ENCODE results near the gene VSIG4. TPM values are rescaled to one million over a fixed set of nuclear protein-coding genes. Genes with fewer than 3 reads are reported as not detected.
"Not testable (repeated sequence)": the region's sequence is repeated elsewhere in the genome, so short reads cannot be mapped to it uniquely, and the experiment has no call there.

VSIG4 gene
- total RNA-seq, 1 donor from 2014 or later = not detected

GRCh38 chrX:65985211-65985610 lies 54.7 kb downstream of the VSIG4 start:
- H3K9me3 Mint-ChIP-seq = peaks cover 5% of the 10 kb centered on the region
- no peak overlapping the region for H3K27ac Mint-ChIP-seq (ENCODE audit: unreplicated experiment)
- no peaks in the 10 kb centered on the region for H3K27me3 Mint-ChIP-seq (ENCODE audit: low read depth)
- no peaks in the 10 kb centered on the region for H3K36me3 Mint-ChIP-seq (ENCODE audit: low read depth)
- TF ChIP-seq, protein P1, sequence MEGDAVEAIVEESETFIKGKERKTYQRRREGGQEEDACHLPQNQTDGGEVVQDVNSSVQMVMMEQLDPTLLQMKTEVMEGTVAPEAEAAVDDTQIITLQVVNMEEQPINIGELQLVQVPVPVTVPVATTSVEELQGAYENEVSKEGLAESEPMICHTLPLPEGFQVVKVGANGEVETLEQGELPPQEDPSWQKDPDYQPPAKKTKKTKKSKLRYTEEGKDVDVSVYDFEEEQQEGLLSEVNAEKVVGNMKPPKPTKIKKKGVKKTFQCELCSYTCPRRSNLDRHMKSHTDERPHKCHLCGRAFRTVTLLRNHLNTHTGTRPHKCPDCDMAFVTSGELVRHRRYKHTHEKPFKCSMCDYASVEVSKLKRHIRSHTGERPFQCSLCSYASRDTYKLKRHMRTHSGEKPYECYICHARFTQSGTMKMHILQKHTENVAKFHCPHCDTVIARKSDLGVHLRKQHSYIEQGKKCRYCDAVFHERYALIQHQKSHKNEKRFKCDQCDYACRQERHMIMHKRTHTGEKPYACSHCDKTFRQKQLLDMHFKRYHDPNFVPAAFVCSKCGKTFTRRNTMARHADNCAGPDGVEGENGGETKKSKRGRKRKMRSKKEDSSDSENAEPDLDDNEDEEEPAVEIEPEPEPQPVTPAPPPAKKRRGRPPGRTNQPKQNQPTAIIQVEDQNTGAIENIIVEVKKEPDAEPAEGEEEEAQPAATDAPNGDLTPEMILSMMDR (conservative IDR thresholded peaks at IDR 0.05) = no peak
- no peak overlapping the region for H3K4me3 Mint-ChIP-seq
- DNase-seq (ENCODE audit: low read depth, low spot score) = no peak
- peaks cover 4% of the 10 kb centered on the region for H3K4me1 Mint-ChIP-seq

DNA sequence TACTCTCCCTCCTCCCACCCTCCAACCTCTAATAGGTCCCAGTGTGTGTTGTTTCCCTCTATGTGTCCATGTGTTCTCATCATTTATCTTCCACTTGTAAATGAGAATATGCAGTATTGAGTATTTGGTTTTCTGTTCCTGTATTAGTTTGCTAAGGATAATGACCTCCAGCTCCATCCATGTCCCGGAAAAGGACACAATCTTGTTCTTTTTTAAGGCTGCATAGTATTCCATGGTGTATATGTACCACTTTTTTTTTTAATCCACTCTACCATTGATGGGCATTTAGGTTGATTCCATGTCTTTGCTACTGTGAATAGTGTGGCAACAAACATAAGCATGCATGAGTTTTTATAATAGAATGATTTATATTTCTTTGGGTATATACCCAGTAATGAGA lies 62.7 kb downstream of the VSIG4 start:
- not testable (repeated sequence) for H3K36me3 Mint-ChIP-seq (ENCODE audit: low read depth); H3K27me3 Mint-ChIP-seq (ENCODE audit: low read depth); DNase-seq (ENCODE audit: low read depth, low spot score); H3K4me3 Mint-ChIP-seq; H3K4me1 Mint-ChIP-seq; H3K27ac Mint-ChIP-seq (ENCODE audit: unreplicated experiment)
- peaks cover 14% of the 10 kb centered on the region for H3K9me3 Mint-ChIP-seq

GRCh38 chrX:65976161-65976560 lies 63.7 kb downstream of the VSIG4 start:
- no peaks in the 10 kb centered on the region for H3K4me1 Mint-ChIP-seq
- TF ChIP-seq, protein P1 (conservative IDR thresholded peaks at IDR 0.05) = no peak
- no peak for DNase-seq (ENCODE audit: low read depth, low spot score)
- H3K4me3 Mint-ChIP-seq = no peak overlapping the region
- H3K9me3 Mint-ChIP-seq = peaks cover 17% of the 10 kb centered on the region
- H3K27me3 Mint-ChIP-seq (ENCODE audit: low read depth) = peaks cover 5% of the 10 kb centered on the region
- no peaks in the 10 kb centered on the region for H3K36me3 Mint-ChIP-seq (ENCODE audit: low read depth)
- H3K27ac Mint-ChIP-seq (ENCODE audit: unreplicated experiment) = no peak overlapping the region

GRCh38 chrX:65975161-65975751 lies 64.6 kb downstream of the VSIG4 start:
- DNase-seq (ENCODE audit: low read depth, low spot score); H3K27me3 Mint-ChIP-seq (ENCODE audit: low read depth); H3K4me1 Mint-ChIP-seq; H3K36me3 Mint-ChIP-seq (ENCODE audit: low read depth); H3K27ac Mint-ChIP-seq (ENCODE audit: unreplicated experiment); H3K4me3 Mint-ChIP-seq: not testable (repeated sequence)
- H3K9me3 Mint-ChIP-seq = peaks cover 14% of the 10 kb centered on the region

Other genes starting within 250 kb of the VSIG4 start
- 12.2 and 14.0 TPM in 2 replicates for gene HEPH, start 124.2 kb upstream of the VSIG4 start, total RNA-seq

Measured in neural crest cell (in vitro differentiated cells).